ENCODE results near the gene BABAM2. TPM values are rescaled to one million over a fixed set of nuclear protein-coding genes. Genes with fewer than 3 reads are reported as not detected.
"Not testable (repeated sequence)": the region's sequence is repeated elsewhere in the genome, so short reads cannot be mapped to it uniquely, and the experiment has no call there.

Gene BABAM2
- total and polyA plus RNA-seq, 9 of the 15 experiments (the other 6 are each of a cell fraction or from before 2014, with no cell fraction given) = 10.9 to 37.4 (median 25.6) TPM

- Histone ChIP-seq H3K27me3 (ENCODE audit: control insufficient read depth in 2 of 2, insufficient read depth in 2 of 2, low read length in 2 of 2) (no peaks in the 10 kb centered on the region), H3K27ac (ENCODE audit: extremely low read depth, low read depth, low read length) (no peak overlapping the region), H3K79me2 (ENCODE audit: control insufficient read depth, insufficient read depth, low read length) (no peaks in the 10 kb centered on the region), H3K4me2 (ENCODE audit: insufficient read depth, low read length) (no peak overlapping the region), H3K9ac (ENCODE audit: insufficient read depth in 1 of 2, low read depth in 2 of 2, low read length in 2 of 2) (no peak overlapping the region), H3K36me3 (ENCODE audit: control insufficient read depth, insufficient read depth, low read length) (no peaks in the 10 kb centered on the region), H4K20me1 (replicated peaks; ENCODE audit: control insufficient read depth, insufficient read depth, low read length) (no peaks in the 10 kb centered on the region), H3K4me1 (replicated peaks in 1 of 2; ENCODE audit: control insufficient read depth in 2 of 2, insufficient read depth in 2 of 2, low read length in 2 of 2) (no peaks in the 10 kb centered on the region), H3K9me3 (replicated peaks; ENCODE audit: control insufficient read depth, insufficient read depth, low read depth, low read length) (no peaks in the 10 kb centered on the region), H3K4me3 (no peak overlapping the region), H2AFZ (ENCODE audit: low read depth, low read length) (no peak overlapping the region), H3K9me1 (ENCODE audit: control insufficient read depth, insufficient read depth, low read length) (no peaks in the 10 kb centered on the region)
- ChIA-PET CTCF (ENCODE audit: low intra/inter-chr PET ratio) (no interaction called here), POLR2A (interaction anchor here (0.9 to 1.3 kb wide), 2 partner anchors 10 to 23 kb away, joined by 3 to 4 read pairs; no protein-coding TSS in a partner anchor)
- in situ Hi-C loops (cut with MboI) = no loop called here
- ATAC-seq = no peak
- FAIRE-seq = no peak
- no TSS peak for BruUV-seq (replicated peaks)
- TF ChIP-seq NR2F6 (CRISPR knock-in tag; IDR thresholded peaks at IDR 0.05) = no peak
- TF ChIP-seq PCBP2 (IDR thresholded peaks at IDR 0.05; ENCODE audit: low read depth, low read length, poor library complexity, severe bottlenecking) = no peak
- DNase-seq (ENCODE audit: extremely low read depth in 1 of 4, low spot score in 3 of 4) = no peak
- WGBS (ENCODE audit: insufficient coverage, low coverage, missing lambda C conversion rate) = 2% methylated on average over 3 of the region's 3 CpGs
- intact Hi-C loops (cut with micrococcal nuclease) = no loop called here
These were observed 120.8 kb downstream of the BABAM2 start for GRCh38 chr2:28011322-28011737.

- not testable (repeated sequence) for FAIRE-seq; H3K4me2 ChIP-seq (ENCODE audit: insufficient read depth, low read length)
These were observed 127.9 kb downstream of the BABAM2 start for GRCh38 chr2:28018474-28018873.

GRCh38 chr2:28019521-28019920, 129.0 kb downstream of the BABAM2 start:
- WGBS (ENCODE audit: insufficient coverage, low coverage, missing lambda C conversion rate) = 13% methylated on average over 2 of the region's 2 CpGs
- FAIRE-seq; in situ Hi-C loops (cut with MboI): not testable (repeated sequence)

More at GRCh38 chr2:28018474-28018873, 127.9 kb downstream of the BABAM2 start:
- BruUV-seq (replicated peaks); intact Hi-C loops (cut with micrococcal nuclease); H3K79me2 ChIP-seq (ENCODE audit: control insufficient read depth, insufficient read depth, low read length); DNase-seq (ENCODE audit: extremely low read depth in 1 of 4, low spot score in 3 of 4); H3K4me1 ChIP-seq (replicated peaks in 1 of 2; ENCODE audit: control insufficient read depth in 2 of 2, insufficient read depth in 2 of 2, low read length in 2 of 2); H2AFZ ChIP-seq (ENCODE audit: low read depth, low read length); H3K27me3 ChIP-seq (ENCODE audit: control insufficient read depth in 2 of 2, insufficient read depth in 2 of 2, low read length in 2 of 2); H3K36me3 ChIP-seq (ENCODE audit: control insufficient read depth, insufficient read depth, low read length); H3K4me3 ChIP-seq; H3K9me3 ChIP-seq (replicated peaks; ENCODE audit: control insufficient read depth, insufficient read depth, low read depth, low read length); H3K27ac ChIP-seq (ENCODE audit: extremely low read depth, low read depth, low read length); H4K20me1 ChIP-seq (replicated peaks; ENCODE audit: control insufficient read depth, insufficient read depth, low read length); CTCF ChIA-PET (ENCODE audit: low intra/inter-chr PET ratio); H3K9me1 ChIP-seq (ENCODE audit: control insufficient read depth, insufficient read depth, low read length); H3K9ac ChIP-seq (ENCODE audit: insufficient read depth in 1 of 2, low read depth in 2 of 2, low read length in 2 of 2); in situ Hi-C loops (cut with MboI); ATAC-seq; POLR2A ChIA-PET: not testable (repeated sequence)
- WGBS (ENCODE audit: insufficient coverage, low coverage, missing lambda C conversion rate) = 56% methylated on average over 2 of the region's 2 CpGs

More at GRCh38 chr2:28019521-28019920, 129.0 kb downstream of the BABAM2 start:
- H3K4me1 ChIP-seq (replicated peaks in 1 of 2; ENCODE audit: control insufficient read depth in 2 of 2, insufficient read depth in 2 of 2, low read length in 2 of 2); H3K9me1 ChIP-seq (ENCODE audit: control insufficient read depth, insufficient read depth, low read length); H3K79me2 ChIP-seq (ENCODE audit: control insufficient read depth, insufficient read depth, low read length); H3K4me2 ChIP-seq (ENCODE audit: insufficient read depth, low read length); H4K20me1 ChIP-seq (replicated peaks; ENCODE audit: control insufficient read depth, insufficient read depth, low read length); ATAC-seq; BruUV-seq (replicated peaks); CTCF ChIA-PET (ENCODE audit: low intra/inter-chr PET ratio); intact Hi-C loops (cut with micrococcal nuclease); H2AFZ ChIP-seq (ENCODE audit: low read depth, low read length); DNase-seq (ENCODE audit: extremely low read depth in 1 of 4, low spot score in 3 of 4); H3K9me3 ChIP-seq (replicated peaks; ENCODE audit: control insufficient read depth, insufficient read depth, low read depth, low read length); H3K36me3 ChIP-seq (ENCODE audit: control insufficient read depth, insufficient read depth, low read length); H3K27ac ChIP-seq (ENCODE audit: extremely low read depth, low read depth, low read length); H3K9ac ChIP-seq (ENCODE audit: insufficient read depth in 1 of 2, low read depth in 2 of 2, low read length in 2 of 2); H3K27me3 ChIP-seq (ENCODE audit: control insufficient read depth in 2 of 2, insufficient read depth in 2 of 2, low read length in 2 of 2); H3K4me3 ChIP-seq: not testable (repeated sequence)
- POLR2A ChIA-PET = interaction anchor here (0.6 kb wide), 1 partner anchor 1832 kb away, joined by 3 read pairs; no protein-coding TSS in a partner anchor
